ENCODE data around the gene GALNT9. TPM values are rescaled to one million over a fixed set of nuclear protein-coding genes. Genes with fewer than 3 reads are reported as not detected.

GALNT9 gene
- total RNA-seq, 1 donor from 2014 or later = under 0.01 TPM

- no peak for DNase-seq (ENCODE audit: low read depth in 2 of 2)
Observed at GRCh38 chr12:132217800-132218526, 111.4 kb downstream of the GALNT9 start.

DNA sequence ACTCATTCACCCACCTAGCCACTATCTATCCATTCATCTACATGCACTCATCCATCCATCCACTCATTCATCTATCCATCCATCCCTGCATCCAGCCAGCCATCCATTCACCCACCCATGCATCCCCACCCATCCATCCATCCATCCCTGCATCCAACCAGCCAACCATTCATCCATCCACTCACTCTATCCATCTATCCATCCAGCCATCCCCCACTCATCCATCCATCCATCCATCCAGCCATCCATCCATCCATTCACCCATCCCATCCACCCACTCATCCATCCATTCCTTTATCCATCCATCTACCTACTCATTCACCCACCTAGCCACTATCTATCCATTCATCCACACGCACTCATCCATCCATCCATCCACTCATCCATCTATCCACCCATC is 112.0 kb downstream of the GALNT9 start:
- no peak for DNase-seq (ENCODE audit: low read depth in 2 of 2)

- no peak for DNase-seq (ENCODE audit: low read depth in 2 of 2)
Observed at GRCh38 chr12:132216354-132216987, 112.9 kb downstream of the GALNT9 start.

DNA sequence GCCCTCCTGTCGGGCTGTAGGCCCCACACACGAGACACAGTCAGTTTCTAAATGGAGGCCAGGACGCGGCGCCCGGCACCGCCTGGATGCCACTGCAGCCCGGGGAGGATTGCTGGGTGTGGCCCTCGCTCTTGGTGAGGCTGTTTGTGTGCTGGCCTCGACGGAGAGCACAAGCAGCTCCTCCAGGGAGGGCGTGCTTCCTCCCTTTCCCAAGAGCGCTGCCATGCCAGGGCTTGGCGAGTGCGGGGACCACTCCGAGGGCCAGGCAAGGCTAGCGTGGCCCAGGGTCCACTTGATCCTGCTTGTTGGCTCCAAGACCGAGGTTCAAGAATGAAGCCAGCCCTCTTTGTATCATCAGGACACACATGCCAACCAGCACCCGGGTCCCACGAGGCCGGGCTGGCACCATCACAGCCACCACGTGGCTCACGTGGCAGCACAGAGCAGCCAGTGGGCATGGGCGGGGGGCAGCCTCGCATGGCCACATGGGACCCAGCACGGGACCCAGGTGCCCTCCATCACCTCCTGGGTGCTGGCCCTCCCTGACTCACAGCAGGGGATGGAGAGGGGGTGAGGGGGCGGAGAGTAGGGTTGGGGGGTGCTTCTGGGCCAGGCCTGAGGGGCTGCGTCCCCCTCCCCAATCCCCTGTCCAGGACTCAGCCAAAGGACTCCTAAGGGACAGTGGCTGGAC is 113.9 kb downstream of the GALNT9 start:
- DNase-seq (ENCODE audit: low read depth in 2 of 2) = no peak

DNA sequence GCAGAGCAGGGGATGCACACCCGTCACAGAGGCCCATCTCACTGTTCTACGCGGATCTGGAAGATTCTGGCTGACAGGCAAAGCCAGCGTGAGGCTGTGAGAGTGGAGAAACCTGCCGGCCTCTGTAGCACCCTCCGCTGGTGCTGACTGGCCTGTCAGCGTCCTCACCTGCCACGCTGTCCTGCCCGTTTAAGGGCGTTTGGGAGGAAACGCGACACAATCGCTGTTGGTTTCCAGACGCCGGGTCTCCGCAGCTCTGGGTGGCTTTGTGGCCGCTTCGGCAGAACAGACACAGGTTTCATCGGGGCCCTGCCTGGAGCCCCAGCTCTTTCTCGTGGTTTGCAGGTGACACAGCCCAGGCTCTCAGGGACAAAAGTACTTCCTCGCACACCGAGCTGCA is 114.5 kb downstream of the GALNT9 start:
- no peak for DNase-seq (ENCODE audit: low read depth in 2 of 2)

GRCh38 chr12:132214161-132214476 is 115.3 kb downstream of the GALNT9 start:
- no peak for DNase-seq (ENCODE audit: low read depth in 2 of 2)

- DNase-seq (ENCODE audit: low read depth in 2 of 2) = no peak
Observed at GRCh38 chr12:132213359-132214160, 115.8 kb downstream of the GALNT9 start.

GRCh38 chr12:132211816-132212215 is 117.6 kb downstream of the GALNT9 start:
- no peak for DNase-seq (ENCODE audit: low read depth in 2 of 2)

DNA sequence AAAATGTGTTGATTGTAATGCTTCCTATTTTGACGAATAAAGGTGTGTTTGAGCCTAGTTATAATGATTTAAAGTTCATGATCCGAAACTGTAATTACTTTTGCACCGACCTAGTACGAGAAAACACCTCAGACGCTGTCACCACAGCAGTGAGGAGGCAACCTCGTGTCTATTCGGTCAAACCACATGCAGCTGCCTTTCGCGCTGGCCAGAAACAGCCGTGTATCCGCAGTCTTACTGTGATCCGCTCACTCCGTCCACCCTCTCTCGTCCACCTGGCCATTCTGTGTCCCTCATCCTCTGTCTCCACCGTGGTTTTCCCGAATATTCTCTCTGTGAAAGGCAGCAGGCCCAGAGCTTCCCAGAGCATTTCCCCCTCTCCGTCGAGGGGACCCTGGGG is 118.1 kb downstream of the GALNT9 start:
- no peak for DNase-seq (ENCODE audit: low read depth in 2 of 2)

DNA sequence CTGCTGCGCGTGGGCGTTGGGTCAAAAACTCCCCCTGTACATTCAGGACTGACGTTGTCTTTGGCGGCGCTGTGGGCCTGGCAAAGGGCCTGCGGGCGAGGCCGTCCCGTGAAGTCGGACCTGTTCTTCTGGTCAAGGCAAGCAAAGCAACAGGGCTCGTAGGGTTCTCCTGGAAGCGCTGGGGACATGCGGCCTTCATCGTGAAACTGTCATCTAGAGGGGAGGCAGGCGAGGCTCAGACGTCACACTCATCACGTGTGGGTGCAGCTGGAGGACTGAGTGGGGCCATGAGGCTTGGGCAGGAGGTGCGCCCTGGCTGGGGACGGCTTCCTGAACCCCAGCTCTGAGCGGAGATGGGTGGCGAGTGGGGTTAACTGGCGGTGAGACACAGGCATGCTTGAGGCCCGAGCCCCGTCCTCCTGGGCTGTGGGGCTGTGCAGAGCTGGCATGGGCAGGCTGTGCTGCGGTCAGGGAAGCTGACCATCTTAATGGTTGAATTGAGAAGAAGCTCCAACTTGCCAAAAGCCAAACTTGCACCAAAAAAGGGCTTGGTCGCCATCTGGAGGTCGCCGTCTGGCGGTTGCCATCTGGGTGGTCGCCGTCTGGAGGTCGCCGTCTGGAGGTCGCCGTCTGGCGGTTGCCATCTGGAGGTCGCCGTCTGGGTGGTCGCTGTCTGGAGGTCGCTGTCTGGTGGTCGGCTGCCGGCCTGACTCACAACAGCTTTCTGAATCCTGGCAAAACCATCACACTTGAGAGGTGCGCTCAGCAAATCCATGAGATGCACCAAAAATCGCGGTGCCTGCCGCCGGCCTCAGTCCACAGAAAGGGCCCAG is 119.0 kb downstream of the GALNT9 start:
- no peak for DNase-seq (ENCODE audit: low read depth in 2 of 2)

DNA sequence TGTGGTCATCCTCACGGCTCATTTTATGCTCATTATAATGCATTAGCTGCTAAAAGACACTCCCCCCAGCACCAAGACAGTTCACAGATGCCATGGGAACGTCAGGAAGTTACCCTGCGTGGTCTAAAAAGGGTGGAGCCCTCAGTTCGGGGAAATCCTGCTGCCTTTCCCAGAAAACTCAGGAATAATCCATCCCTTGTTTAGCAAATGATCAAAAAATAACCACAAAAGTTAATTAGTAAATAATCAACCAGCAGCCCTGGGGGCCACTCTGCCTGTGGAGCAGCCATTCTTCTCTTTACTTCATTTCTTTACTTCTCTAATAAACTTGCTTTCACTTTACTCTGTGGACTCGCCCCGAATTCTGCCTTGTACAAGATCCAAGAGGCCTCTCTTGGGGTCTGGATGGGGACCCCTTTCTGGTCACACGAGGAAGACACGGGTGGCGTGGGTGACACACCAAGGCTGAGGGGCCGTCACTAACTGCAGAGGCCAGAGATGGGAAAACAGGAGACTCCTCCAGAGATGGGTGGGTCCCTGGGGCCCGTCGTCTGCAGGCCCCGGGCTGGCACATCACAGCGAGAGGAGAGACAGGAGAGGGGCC is 119.7 kb downstream of the GALNT9 start:
- DNase-seq (ENCODE audit: low read depth in 2 of 2) = no peak

GRCh38 chr12:132208153-132208823 is 121.1 kb downstream of the GALNT9 start:
- DNase-seq (ENCODE audit: low read depth in 2 of 2) = no peak

DNA sequence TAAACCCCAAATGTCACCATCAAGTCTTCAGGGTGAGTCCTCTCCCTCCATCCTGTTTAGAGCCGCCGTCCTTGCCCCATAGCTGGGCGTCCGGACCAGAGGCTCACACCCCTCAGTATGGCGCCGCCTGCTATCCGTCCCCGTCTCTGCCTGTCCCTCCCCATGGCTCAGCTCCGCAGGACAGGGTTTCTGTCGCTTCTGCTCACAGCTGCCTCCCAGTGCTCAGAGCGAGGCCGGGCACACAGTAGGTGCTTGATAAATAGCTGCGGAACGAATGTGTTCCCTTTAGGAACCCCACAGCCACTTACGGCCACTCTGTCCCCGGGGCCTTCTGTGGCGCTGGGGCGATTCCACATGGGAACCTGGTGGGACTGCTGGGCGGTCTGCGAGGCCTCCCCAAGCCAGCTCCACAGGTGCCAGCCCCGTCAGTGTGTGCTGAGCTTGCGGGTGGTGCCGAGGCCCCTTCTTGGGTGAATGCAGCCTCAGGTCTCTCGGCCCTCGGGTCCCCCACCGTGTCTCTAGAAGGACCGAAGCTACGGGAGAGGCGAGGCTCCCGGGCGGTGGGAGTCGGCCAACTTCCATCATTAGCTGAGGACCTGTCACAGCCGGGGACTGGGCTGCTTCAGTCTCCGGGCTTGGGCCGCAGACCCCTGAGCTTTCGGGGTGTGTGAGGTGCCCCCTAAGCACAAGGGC is 122.2 kb downstream of the GALNT9 start:
- DNase-seq (ENCODE audit: low read depth in 2 of 2) = no peak

DNA sequence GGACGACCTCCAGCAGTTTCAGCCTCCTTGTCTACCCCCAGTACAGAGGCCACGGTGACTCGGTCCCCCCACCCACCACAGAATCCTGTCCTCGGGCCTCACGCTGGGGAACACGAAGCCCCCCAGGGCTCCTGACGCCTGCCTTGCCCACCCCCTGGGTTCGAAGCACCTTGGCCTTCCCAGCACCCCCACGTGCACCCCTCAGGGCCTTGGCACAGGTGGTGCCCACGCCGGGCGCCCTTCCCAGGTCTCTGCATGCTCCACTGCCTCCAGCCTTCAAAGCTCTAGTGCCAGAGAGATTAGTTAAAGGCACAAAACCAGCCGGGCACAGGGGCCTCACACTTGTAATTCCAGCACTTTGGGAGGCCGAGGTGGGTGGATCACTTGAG is 123.3 kb downstream of the GALNT9 start:
- no peak for DNase-seq (ENCODE audit: low read depth in 2 of 2)

DNA sequence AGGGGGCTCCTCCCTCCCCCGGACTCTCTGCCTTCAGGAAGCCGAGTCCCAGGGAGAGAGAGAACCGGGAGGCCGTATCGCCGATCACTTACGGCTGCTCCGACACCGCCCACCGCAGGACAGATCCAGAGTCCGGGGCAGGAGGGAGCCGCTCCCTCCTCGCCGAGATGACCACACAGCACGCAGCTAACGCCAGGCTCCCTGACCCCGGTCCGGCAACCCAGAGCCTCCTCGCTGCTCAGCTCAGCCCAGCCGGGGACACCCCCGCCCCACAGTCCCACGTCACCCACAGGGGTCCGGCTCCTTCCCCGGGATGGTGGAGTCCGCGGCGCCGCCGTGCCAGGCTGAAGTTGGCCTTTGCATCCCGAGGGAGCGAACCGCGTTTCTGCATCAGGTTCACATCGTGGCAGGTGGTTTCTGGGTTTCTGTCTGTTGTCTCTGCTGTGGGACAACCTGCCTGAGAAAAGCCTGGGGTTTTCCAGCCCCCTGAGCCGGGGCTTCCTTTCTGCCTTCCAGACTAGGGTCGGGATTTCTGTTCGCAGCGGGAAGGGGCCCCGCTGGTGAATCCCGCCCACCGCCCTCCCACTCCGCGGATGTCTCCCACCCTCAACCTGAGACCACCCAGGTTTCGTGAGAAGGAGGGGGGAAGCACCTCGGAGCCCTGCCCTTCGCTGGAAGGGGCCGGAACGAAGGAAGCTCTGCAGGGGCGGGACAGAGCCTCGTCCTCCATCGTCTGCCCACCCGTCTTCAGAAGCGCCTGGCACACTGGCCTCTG is 123.9 kb downstream of the GALNT9 start:
- no peak for DNase-seq (ENCODE audit: low read depth in 2 of 2)

GRCh38 chr12:132204793-132205270 is 124.6 kb downstream of the GALNT9 start:
- no peak for DNase-seq (ENCODE audit: low read depth in 2 of 2)

GRCh38 chr12:132204063-132204792 is 125.2 kb downstream of the GALNT9 start:
- no peak for DNase-seq (ENCODE audit: low read depth in 2 of 2)

All from lung microvascular endothelial cell (primary cell).